A673 (cell line): Measurements from ENCODE around the gene THADA.

Experiments used
- EZH2 ChIP-seq: fragments of 200-600 bp; sonication (generic); IDR thresholded peaks from 2 replicates; pipeline ENCODE4 v1.6.1; 2017; ENCODE audit warnings: borderline replicate concordance, low read depth, mild to moderate bottlenecking, mixed read lengths, antibody characterized with exemption, low read length; ENCODE audit not compliant: poor library complexity, severe bottlenecking
- TF ChIP-seq, protein P1 (sequence below): fragments of 300-800, 200-600 bp; sonication (generic); conservative IDR thresholded peaks from 2 replicates; pipeline ENCODE4 v1.5.1; 2017; ENCODE audit warnings: low read depth, mild to moderate bottlenecking, antibody characterized with exemption, low read length, moderate library complexity, mixed read lengths

DNA sequence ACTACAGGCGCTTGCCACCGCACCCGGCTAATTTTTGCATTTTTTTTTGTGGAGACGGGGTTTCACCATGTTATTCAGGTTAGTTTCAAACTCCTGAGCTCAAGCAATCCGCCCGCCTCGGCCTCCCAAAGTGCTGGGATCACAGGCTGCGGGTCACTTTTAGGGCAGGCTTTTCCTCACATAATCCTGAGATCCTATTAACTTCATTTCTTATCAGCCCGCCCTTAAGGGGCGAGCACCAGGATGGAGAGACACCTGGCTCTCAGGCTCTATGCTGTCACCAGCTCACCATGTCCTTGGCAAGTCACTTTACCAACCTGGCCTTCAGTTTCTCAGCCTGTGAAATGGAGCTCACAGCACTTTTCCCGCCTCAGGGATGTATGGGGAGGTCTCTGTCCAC lies 392.5 kb downstream of the THADA start:
- TF ChIP-seq, protein P1, sequence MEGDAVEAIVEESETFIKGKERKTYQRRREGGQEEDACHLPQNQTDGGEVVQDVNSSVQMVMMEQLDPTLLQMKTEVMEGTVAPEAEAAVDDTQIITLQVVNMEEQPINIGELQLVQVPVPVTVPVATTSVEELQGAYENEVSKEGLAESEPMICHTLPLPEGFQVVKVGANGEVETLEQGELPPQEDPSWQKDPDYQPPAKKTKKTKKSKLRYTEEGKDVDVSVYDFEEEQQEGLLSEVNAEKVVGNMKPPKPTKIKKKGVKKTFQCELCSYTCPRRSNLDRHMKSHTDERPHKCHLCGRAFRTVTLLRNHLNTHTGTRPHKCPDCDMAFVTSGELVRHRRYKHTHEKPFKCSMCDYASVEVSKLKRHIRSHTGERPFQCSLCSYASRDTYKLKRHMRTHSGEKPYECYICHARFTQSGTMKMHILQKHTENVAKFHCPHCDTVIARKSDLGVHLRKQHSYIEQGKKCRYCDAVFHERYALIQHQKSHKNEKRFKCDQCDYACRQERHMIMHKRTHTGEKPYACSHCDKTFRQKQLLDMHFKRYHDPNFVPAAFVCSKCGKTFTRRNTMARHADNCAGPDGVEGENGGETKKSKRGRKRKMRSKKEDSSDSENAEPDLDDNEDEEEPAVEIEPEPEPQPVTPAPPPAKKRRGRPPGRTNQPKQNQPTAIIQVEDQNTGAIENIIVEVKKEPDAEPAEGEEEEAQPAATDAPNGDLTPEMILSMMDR, result no peak
- TF ChIP-seq EZH2, result no peak
